ENCODE measurements around the gene ARHGDIG. TPM values are rescaled to one million over a fixed set of nuclear protein-coding genes. Genes with fewer than 3 reads are reported as not detected.

The ARHGDIG gene
- total RNA-seq, 1 donor from 2014 or later, result not detected

DNA sequence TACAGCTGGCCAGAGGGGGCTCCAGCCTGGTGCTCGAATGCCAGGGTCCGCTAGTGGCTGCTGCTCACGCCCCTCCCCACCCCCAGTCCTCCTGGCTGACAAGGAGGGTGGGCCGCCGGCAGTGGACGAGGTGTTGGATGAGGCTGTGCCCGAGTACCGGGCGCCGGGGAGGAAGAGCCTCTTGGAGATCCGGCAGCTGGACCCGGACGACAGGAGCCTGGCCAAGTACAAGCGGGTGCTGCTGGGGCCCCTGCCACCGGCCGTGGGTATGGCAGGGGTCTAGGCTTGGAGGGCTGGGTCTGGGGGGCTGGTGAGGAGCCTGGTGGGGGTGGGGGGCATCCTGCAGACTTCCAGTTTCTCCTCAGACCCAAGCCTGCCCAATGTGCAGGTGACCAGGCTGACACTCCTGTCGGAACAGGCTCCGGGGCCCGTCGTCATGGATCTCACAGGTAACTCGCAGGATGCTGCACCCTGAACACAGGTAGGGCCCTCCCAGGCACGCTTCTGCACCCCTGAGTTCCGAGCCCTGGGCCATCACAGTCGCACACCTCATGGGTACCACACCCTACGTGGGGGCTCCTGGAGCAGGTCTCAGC lies 1.4 kb downstream of the ARHGDIG start:
- peak; percentile 7 for ATAC-seq

DNA sequence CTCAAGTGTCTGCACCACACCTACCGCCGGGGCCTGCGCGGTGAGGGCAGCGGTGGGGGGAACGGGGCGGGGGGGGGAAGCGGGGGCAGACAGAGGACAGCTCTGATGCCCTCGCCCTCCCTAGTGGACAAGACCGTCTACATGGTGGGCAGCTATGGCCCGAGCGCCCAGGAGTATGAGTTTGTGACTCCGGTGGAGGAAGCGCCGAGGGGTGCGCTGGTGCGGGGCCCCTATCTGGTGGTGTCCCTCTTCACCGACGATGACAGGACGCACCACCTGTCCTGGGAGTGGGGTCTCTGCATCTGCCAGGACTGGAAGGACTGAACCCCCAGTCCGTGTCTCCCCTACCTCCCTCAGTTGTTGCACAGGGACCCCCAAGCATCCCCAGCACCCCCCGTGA lies 2.1 kb downstream of the ARHGDIG start:
- no peak for ATAC-seq

DNA sequence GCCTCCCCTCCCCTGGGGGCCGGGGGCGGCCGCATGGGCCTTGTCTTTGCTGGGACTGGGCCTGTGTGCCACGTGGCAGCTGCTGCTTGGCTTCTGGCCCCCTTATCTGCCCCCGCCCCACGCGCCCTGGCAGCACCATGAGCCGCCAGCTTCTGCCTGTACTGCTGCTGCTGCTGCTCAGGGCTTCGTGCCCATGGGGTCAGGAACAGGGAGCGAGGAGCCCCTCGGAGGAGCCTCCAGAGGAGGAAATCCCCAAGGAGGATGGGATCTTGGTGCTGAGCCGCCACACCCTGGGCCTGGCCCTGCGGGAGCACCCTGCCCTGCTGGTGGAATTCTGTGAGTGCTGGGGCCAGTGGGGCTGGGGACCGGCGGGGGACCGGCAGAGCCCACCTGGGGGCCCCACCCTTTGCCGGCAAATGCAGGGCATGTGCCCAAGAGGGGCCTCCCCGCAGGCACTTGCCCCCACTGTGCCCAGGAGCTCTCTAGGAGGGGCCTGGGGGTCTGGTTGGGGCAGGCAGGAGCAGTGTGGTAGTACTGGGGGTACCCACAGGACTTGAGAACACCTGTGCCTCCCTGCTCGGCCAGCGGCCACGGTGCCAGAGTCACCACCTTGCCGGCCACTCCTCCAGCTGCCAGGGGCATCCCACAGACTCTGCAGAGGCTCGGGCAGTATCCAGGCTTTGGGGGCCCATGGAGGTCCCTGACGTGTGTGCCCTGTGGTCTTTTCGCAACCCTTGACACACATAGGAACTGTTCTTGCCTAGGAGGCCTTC lies 2.8 kb downstream of the ARHGDIG start, which contains the start of gene PDIA2:
Gene PDIA2 (plus strand): TSS at position 132 of the 773 bp plus-strand sequence. CDS start 6 bp downstream, at position 138.
- ATAC-seq, result no peak

DNA sequence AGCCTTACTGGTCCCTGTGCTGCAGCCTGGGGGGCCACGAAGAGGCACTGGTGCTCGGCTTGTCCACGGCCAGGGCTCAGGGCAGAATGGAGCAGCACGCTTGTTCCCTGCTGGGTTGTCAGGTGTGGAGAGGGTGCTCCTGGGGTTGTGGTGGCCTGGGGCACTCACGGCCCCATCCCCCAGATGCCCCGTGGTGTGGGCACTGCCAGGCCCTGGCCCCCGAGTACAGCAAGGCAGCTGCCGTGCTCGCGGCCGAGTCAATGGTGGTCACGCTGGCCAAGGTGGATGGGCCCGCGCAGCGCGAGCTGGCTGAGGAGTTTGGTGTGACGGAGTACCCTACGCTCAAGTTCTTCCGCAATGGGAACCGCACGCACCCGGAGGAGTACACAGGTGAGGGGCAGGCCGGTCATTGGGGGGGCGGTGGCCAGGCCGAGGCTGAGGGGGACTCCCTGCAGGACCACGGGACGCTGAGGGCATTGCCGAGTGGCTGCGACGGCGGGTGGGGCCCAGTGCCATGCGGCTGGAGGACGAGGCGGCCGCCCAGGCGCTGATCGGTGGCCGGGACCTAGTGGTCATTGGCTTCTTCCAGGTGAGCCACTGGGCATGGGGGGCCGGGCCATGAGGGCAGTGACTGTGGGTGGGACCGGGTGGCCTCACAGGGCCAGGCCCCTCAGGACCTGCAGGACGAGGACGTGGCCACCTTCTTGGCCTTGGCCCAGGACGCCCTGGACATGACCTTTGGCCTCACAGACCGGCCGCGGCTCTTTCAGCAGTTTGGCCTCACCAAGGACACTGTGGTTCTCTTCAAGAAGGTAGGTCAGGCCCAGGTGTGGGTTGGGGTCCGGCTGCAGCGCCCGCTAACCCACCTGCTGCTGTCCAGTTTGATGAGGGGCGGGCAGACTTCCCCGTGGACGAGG lies 4.1 kb downstream of the ARHGDIG start:
- ATAC-seq, result no peak

DNA sequence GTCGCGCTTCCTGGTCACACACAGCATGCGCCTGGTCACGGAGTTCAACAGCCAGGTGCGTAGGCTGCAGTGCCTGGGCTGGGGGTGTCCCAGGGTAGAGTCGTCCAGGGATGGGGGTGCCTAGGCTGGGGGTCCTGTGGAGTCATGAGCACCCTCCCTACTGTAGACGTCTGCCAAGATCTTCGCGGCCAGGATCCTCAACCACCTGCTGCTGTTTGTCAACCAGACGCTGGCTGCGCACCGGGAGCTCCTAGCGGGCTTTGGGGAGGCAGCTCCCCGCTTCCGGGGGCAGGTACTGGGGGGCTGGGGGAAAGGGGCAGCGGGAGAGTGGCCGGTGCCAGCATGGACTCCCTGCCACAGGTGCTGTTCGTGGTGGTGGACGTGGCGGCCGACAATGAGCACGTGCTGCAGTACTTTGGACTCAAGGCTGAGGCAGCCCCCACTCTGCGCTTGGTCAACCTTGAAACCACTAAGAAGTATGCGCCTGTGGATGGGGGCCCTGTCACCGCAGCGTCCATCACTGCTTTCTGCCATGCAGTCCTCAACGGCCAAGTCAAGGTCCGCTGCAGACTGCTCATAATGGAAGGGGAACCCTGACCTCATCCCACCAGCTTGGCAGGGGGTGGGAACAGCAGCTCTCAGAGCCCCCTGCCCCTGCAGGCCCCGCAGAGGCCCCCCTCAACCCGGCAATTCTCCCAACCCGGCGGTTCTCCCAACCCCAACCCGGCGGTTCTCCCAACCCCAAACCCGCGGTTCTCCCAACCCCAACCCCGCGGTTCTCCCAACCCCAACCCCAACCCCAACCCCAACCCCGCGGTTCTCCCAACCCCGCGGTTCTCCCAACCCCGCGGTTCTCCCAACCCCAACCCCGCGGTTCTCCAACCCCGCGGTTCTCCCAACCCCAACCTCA lies 5.0 kb downstream of the ARHGDIG start:
- no peak for ATAC-seq

DNA sequence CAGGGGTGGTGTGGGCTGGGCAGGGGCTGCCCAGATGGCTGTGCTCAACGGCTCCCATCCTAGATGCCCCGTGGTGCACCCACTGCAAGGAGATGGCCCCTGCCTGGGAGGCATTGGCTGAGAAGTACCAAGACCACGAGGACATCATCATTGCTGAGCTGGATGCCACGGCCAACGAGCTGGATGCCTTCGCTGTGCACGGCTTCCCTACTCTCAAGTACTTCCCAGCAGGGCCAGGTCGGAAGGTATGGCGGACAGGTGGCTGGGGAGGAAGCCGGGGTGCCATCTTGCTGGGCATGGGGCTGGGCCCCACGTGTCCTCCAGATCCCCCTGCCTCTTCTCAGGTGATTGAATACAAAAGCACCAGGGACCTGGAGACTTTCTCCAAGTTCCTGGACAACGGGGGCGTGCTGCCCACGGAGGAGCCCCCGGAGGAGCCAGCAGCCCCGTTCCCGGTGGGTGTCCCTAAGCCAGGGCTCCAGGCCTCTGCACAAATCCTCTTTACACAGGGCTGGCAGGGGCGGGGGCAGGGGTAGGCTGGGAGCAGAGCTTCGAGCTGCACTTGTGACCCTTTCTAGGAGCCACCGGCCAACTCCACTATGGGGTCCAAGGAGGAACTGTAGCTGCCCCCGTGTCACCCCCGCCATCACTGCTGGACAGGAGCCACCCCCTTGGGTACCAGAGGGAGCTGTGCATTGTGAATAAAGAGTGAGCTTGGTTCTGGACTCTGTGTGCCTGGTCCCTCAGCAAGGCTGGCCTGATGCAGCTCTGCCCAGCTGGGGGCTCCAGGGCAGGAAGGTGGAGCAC lies 6.3 kb downstream of the ARHGDIG start:
- no peak for ATAC-seq

DNA sequence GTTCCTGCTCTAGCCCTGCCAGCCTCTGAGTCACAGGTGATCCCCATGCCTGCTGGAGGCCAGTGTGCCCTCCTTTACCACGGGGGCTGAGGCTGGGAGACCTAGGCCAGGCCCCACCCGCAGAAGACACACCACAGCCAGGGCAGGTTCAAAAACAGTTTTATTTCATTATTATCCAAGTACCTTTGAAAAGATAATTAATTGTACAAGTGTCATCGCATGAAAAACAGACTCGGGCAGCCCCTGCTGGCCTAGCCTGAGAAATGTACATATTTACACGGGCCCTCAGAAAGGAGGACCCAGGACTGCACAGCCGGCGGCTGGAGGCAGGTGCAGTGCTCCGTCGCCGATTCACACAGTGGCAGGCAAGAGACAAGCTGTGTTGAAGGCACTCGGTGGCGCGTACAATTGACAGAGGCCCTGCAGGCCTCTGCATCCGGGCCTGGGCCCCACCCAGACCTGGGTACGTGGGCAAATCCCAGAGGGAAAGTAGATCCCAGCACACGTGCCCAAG lies 7.0 kb downstream of the ARHGDIG start:
- ATAC-seq, result no peak

DNA sequence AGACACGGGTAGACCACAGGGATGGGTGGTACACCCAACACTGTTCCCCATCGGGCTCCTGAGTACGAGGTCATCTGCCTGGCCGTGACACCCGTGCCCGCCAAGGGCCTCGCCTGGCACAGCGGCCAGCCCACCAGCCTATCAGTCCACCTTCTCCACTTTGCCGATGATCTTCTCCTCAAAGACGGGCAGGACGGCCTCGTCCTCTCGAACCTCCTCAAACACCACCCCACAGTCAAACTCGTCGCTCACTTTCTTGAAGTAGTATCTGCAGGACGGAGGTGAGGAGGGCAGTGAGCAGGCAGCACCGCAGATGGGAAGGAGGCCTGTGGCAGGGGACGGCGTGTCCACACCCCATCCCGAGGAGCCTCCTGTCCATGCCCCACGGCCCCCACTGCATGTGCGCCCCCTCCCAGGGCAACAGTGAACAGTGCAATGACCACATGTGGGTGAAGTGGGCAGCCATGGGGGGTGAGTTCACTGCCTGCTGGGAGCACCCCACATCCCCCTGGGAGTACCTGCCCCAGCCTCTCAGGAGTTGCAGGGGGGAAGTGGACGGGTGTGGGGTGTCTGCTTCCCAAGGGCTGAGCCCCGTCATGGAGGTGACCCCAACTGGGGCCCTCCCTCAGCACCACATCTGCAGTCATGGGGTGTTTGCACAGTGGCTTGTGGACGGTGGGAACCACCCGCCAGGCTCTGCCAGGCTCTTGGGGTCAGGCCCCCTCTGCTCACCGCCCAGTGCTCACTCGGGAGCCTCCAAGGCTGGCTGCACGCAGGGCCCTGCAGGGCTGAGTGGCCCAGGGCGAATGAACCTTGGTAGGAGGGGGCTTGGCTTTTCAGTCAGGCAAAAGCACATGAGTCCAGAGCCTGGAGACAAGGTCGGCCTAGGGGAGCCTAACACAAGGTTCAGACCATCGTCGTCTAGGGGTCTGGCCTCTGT lies 7.9 kb downstream of the ARHGDIG start:
- ATAC-seq, result no peak

DNA sequence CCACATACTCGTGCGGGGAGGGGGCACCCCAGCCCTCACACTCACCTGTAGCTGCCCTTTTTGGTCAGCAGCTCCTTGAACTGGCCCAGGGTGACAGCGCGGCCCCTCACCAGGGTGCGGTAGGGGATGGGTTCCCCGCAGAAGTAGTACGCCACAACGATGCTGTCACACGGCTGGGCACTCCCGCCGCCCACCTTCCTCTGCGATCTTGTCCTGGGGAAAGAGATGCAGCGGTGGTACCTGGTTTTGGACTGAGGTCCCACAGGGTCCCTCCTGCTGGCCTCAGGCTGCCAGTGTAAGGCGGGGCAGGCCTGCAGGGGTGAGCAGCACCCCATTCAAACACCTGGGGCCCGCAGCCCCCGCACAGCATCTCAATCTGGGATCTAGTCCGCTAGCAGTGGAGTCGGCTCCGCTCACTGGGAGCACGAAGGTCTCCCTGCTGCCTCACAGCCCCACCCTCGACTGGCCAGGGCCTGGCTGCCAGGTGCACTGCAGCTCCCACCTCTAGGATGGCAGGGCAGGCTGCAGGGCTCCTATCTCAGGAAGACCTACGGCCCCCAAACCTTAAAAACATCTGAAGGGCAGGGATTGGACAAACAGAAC lies 9.1 kb downstream of the ARHGDIG start:
- ATAC-seq, result no peak

DNA sequence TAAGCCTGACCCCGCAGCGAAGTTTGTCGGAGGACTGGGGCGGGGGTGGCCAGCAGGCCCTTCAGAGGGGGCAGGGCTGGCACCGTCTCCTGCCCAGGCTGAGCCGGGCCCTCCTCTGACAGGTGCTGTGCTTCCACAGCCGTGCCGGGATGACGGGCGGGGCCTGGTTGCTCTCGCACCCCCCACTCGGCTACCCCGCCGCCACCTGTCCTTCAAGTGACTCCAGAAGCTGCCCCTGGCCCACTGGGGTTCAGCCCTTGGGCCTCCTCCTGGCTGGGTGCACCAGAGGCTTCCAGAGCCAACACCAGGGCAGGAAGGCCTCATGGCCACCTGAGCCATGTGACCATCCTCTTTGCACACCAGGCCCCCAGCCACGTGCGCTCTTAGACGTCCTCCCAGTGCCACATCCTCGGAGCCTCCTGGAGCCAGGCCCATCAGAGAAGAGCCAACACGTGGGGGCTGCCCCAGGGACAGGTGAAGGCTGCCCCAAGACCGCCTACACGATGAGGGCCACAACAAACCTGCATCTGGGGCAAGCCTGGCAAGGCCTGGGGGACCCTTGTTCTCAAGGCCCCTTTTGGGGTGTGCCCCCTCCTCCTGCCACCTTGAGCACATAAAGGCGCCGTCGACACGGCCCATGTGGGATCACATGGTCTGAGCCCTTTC lies 9.8 kb downstream of the ARHGDIG start:
- ATAC-seq, result no peak

DNA sequence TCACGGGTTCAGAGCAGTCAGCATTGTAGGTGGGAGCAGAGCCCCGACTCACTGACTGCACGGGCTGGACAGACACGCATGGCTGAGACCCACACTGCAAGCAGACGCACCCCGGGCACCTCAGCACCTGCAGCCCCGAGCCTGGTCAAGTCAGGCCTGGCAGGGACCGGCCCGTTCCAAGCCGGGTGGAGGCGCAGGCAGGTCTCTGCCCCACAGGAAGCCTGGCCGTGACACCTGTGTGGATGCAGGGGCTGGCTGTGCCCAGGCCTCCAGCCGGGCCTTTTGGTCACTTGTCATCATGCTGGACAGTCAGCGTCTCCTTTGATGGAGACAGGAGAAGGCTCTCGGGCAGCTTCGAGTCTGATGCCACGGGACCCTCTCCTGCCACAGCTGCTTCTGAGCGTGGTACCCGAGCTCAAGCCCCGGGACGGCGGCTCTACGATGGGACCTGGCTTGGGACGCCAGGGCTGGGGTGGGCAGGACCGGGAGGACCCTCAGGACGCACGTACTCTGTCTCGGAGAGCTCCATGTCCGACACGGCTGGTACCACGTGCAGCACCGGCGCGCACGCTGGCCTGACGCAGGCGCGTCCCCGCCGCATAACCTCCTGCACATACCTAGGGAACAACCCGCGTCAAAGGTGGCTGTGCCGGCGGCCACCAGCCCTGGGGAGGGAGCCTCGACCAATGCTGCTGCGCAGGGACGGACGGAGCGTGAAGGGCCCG lies 10.5 kb downstream of the ARHGDIG start:
- ATAC-seq, result no peak

DNA sequence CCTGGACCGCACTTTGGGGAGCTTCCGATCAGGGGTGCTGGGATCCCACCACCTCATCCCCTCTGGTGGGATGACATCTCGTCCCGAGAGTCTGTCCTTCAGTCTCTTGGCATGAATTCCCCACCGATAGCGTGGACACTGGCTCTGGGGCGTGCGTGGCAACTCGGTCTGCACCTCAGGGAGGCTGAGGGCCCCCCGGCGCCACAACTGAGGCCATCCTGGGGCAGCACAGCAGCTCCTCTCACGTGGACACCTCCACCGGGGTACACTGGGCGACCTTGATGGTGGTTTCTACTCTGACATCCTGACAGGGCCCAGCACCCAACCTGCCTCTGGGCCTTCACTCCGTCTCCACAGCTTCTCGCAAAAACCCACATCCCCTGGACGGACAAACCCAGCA lies 11.1 kb downstream of the ARHGDIG start:
- no peak for ATAC-seq

DNA sequence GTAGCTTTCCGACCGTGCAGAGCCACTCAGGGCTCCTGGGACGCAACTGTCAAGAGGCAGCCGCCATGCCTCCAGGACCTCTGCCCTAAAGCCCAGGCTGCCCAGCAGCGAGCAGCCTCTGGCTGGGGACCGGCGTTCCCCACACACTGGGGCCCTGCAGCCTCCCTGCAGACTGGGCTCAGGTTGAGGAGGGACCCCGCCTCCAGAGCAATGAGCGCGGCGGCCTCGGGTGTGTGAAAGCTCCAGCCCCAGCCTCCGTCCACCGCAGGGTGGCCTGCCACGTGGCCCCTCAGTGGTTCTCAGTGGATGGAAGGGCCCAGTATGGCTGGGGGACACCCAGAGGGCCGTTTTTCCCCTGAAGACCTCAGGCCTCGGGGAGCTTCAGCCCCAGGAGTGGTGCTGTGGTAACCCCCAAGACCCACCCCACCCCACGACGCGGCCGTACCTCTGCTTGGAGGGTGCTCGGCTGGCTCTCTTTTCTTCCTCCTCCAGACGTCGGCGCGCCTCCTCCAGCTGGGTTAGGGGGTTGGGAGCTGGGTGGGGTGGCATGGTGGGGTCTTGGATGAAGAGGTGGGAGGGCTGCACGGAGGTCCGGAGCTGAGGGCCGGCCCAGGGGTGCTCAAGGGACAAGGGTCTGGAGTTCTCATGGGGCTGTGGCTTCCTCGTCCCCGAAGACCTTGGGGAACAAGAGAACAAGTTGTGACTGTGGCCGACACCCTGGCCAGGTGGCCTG lies 12.8 kb downstream of the ARHGDIG start:
- no peak for ATAC-seq

DNA sequence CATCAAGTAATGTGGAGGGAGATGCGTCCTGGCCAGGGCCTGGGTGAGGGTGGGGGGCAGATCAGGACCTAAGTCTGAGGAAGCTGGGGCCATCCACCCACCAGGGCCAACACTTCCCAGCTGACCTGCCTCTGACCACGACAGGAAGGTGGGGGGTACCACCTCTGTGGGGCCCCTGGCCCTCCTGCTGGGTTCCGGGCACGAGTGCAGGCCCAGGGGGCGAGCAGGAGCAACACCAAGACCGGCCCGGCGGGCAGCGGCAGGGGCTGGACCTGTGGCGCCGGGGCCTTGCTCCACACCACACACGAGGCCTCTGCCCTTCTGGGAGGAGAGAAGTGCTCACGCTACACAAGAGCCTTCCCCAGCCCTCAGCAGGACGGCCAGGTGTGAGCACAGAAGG lies 15.9 kb downstream of the ARHGDIG start:
- ATAC-seq, result no peak

DNA sequence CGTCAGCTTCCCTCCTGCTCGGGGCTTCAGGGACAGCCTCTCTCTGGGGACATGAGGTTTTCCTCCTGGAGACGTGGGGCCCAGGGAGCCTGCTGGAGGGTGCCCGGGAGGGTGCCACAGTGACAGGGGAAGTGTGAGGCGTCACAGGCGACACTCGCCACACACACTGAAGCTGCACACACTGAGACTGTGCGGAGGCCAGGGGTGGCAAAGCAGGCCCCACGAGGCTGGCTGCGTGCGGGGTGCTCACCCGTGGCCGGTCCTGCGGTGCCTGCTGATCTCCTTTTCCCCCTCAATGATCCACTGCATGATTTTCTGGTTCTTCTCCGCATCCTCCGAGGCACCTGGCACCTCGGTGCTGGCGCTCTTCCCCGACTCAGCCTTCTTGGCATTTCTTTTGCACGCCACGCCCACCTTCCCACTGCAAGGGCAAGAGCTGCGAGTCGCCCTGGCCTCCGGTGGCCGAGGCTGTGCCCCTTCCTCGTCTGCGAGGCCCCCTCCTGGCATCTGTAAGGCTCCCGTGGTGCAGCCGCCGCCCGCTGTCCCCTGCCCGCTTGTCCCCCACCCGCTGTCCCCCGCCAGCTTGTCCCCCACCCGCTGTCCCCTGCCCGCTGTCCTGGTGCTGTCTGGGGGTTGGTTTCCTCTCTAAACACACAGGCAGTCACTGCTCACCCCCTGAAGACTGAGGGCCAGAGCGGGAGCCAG lies 16.6 kb downstream of the ARHGDIG start:
- ATAC-seq, result no peak

DNA sequence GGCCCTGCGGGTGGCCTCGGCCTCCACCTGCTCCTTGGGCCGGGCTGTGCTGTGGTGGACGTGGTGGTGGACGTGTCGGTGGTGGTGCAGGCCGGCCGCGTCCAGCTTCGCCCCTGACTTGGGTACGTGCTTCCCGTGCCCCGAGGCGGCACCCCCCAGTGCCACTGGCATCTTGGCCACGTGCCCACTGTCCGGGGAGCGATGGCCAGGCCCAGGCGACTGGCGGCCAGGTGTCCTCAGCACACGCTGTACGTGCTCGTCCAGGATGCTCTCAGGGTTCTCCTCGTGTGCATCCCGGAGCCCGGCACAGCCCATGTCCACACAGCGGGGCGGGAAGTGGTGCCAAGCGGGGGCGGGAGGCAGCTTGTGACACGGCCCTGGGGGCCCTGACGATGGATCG lies 17.4 kb downstream of the ARHGDIG start:
- ATAC-seq, result peak; percentile 28

DNA sequence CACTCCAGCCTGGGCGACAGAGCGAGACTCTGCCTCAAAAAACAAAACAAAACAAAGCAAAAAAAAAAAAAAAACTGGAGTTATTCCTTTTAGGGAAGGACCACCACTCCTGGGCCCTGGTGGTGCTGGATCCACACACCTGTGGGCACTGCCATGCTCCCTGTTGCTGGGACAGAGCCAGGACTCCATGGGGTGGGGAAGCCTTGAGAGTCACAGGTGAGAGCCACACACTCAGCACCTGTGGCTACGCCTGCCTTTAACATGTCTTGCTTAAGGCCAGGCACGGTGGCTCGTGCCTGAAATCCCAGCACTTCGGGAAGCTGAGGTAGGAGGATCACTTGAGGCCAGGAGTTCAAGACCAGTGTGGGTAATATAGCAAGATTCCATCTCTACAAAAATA lies 20.8 kb downstream of the ARHGDIG start:
- no peak for ATAC-seq

Measured in esophagus mucosa (tissue), 1 donor.